NCI-H2081 treated with DMSO at 0.1 percent for 48 hours (cell line): ENCODE results near the gene FES.

ENCODE experiments used
- DNase-seq: peaks from one replicate; lab custom pipeline; 2025; lab: John Stamatoyannopoulos, UW

Gene FES

GRCh38 chr15:90876046-90876445 lies 8.3 kb upstream of the FES start:
- DNase-seq, result no peak

DNA sequence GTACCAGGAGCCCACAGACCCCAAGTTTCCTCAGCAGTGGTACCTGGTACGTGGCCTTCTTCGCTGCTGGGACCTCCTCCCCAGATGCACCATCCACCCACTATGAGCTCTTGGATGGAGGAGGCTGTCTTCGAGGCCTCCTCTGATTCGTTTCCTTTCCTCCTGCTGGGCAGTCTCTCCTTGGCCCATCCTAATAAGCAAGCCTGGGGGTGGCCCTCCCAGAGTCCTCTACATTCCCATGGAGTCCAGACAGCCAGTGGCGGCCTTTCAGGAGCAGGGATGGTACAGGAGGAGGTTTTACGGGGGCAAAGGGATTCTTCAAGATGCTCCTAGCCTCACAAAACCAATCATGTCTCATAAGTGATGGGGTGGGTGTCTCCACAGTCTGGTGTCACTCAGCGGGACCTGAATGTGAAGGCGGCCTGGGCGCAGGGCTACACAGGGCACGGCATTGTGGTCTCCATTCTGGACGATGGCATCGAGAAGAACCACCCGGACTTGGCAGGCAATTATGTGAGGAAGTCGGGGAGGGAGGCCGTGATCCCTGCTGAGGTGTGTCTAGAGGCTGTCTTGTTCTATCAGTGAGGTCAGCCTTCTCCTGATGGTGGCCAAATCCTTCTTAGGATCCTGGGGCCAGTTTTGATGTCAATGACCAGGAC lies 7.7 kb upstream of the FES start:
- DNase-seq, result no peak

DNA sequence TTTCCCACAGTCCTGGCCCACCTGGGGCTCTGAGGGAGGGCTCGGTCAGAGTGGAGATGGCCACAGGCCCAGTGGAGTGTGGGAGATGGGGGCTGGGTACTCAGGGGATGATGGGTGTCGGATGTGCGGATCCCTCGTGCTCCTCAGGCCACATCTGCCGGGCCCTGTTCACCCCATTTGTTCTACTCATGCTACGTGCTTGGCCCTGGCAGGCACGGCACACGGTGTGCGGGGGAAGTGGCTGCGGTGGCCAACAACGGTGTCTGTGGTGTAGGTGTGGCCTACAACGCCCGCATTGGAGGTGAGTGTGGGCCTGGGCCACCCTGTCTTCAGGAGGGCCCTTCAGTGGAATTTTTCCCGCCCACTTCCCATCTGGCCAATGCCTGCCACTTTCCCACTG lies 7.0 kb upstream of the FES start:
- DNase-seq, result no peak

GRCh38 chr15:90877996-90878395 lies 6.3 kb upstream of the FES start:
- DNase-seq, result no peak

- no peak for DNase-seq
Observed at GRCh38 chr15:90878660-90879059, 5.6 kb upstream of the FES start.

DNA sequence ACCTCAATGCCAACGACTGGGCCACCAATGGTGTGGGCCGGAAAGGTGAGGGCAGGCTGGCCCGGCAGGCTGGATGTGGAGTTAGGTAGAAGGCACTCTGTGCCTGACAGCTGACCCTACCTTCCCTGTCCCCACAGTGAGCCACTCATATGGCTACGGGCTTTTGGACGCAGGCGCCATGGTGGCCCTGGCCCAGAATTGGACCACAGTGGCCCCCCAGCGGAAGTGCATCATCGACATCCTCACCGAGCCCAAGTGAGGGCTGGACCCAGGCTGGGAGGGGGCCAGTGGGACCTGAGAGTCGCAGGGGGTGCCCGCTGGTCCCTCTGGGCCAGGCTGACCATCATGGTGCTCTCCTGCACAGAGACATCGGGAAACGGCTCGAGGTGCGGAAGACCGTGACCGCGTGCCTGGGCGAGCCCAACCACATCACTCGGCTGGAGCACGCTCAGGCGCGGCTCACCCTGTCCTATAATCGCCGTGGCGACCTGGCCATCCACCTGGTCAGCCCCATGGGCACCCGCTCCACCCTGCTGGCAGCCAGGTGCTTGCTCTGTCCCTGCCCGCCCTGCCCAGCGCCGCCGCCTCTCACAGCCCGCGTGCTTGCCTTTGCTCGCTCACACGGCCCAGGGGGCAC lies 4.5 kb upstream of the FES start:
- no peak for DNase-seq

DNA sequence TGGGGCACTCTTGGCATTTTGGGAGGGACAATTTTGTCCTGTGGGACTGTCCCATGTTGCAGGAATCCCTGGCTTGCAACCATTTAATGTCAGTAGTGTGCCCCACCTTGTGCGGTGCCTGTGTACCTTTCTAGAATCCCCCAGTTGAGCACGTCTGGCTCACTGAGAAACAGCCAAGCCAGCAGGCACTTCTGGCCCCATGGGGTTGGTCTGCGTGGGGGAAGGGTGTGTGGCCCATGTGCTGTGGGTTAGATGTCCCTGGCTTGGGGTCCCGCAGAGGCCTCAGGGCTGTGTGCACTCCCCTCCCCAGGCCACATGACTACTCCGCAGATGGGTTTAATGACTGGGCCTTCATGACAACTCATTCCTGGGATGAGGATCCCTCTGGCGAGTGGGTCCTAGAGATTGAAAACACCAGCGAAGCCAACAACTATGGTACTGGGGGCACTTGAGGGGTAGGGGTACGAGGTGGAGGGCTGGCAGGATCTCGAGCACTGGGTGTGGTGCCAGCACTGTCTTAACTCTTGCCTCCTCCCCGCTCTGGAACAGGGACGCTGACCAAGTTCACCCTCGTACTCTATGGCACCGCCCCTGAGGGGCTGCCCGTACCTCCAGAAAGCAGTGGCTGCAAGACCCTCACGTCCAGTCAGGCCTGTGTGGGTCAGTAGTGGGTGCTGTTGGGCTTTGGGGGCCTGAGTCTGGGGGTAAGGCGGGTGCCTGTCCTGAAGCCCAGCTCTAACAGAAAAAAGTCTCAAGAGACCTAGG lies 3.7 kb upstream of the FES start:
- DNase-seq, result no peak

DNA sequence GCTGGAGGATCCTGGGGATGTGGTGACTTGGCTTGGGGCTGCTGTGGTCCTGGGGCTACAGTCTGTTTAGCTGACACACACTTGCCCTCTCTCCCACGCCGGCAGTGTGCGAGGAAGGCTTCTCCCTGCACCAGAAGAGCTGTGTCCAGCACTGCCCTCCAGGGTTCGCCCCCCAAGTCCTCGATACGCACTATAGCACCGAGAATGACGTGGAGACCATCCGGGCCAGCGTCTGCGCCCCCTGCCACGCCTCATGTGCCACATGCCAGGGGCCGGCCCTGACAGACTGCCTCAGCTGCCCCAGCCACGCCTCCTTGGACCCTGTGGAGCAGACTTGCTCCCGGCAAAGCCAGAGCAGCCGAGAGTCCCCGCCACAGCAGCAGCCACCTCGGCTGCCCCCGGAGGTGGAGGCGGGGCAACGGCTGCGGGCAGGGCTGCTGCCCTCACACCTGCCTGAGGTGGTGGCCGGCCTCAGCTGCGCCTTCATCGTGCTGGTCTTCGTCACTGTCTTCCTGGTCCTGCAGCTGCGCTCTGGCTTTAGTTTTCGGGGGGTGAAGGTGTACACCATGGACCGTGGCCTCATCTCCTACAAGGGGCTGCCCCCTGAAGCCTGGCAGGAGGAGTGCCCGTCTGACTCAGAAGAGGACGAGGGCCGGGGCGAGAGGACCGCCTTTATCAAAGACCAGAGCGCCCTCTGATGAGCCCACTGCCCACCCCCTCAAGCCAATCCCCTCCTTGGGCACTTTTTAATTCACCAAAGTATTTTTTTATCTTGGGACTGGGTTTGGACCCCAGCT lies 2.9 kb upstream of the FES start:
- DNase-seq, result no peak

GRCh38 chr15:90881978-90882721 lies 2.2 kb upstream of the FES start:
- no peak for DNase-seq

DNA sequence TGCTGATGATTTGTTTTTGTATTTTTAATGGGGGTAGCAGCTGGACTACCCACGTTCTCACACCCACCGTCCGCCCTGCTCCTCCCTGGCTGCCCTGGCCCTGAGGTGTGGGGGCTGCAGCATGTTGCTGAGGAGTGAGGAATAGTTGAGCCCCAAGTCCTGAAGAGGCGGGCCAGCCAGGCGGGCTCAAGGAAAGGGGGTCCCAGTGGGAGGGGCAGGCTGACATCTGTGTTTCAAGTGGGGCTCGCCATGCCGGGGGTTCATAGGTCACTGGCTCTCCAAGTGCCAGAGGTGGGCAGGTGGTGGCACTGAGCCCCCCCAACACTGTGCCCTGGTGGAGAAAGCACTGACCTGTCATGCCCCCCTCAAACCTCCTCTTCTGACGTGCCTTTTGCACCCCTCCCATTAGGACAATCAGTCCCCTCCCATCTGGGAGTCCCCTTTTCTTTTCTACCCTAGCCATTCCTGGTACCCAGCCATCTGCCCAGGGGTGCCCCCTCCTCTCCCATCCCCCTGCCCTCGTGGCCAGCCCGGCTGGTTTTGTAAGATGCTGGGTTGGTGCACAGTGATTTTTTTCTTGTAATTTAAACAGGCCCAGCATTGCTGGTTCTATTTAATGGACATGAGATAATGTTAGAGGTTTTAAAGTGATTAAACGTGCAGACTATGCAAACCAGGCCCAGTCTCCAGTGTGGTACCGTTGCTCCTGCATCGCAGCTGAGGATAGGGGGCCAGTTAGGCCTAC lies 1.4 kb upstream of the FES start:
- no peak for DNase-seq

GRCh38 chr15:90883526-90883975 lies 753 bp upstream of the FES start:
- no peak for DNase-seq

GRCh38 chr15:90884719-90885431 lies 571 bp downstream of the FES start:
- no peak for DNase-seq

DNA sequence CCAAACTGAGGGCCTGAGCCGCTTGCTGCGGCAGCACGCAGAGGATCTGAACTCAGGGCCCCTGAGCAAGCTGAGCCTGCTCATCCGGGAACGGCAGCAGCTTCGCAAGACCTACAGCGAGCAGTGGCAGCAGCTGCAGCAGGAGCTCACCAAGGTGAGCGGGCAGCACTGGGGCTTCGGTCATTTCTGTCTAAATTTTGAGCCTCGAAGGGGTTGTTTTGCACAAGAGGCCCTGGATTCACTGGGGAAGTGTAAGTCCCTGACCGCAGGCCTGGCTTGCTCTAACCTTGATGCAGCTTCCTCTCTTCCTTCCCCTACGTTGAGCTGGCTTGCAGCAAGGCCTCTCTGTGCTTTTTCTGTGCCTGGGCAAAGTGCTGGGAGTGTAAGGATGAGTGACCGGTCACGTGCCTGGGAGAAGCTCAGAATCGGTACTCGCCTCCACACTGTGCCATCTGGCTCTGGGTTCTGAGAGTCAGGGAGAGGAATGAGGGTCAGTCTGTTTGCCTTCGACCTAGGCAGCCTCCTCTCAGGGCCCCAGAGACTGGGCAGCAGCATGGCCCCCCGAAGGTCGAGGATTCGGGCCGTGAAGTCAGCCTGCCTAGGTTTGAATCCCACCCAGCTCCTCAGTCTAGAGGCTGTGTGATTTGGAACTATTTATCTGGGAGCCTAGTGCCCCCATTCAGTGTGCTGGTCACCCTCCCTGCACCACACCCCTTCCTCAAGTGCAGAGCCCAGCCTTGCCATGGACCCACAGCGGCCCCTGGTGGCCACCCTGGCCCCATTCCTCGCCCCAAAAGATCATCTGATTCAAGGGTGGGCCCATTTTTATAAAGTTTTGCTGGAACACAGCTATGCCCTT lies 1.4 kb downstream of the FES start:
- no peak for DNase-seq

GRCh38 chr15:90886291-90886614 lies 1.9 kb downstream of the FES start:
- DNase-seq, result no peak

- no peak for DNase-seq
Observed at GRCh38 chr15:90887037-90887481, 2.8 kb downstream of the FES start.

- no peak for DNase-seq
Observed at GRCh38 chr15:90889313-90889730, 5.0 kb downstream of the FES start.

- DNase-seq, result no peak
Observed at GRCh38 chr15:90889736-90890456, 5.6 kb downstream of the FES start.

GRCh38 chr15:90890839-90891238 lies 6.5 kb downstream of the FES start:
- no peak for DNase-seq
